ENCODE data around the gene KRTAP3-1. TPM values are rescaled to one million over a fixed set of nuclear protein-coding genes. Genes with fewer than 3 reads are reported as not detected.

Gene KRTAP3-1
- total RNA-seq, 1 experiment from 2014 or later, result not detected

DNA sequence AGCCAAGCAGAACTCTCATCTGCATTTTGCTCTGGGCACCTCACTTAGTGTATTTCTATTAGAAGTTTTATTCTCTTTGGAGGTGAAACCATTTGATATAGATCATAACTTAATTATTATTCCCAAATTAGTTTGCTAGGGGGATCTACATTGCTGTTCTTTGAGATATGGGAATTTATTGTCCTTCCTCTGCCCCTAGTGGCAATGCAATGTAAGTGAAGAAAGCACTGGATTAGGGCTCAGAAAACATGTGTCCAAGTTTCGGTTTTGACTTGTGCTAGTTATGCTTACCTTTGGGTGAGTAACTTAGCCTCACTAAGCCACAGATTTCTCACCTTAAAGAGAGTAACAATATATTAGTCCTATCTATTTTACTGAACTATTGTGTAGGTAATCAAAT lies 45.1 kb downstream of the KRTAP3-1 start:
- CTCF ChIA-PET, result no interaction called here
- no TSS peak for BruUV-seq (replicated peaks)
- peaks cover 18 to 19% of the 10 kb centered on the region in 2 experiments for H3K4me1 ChIP-seq (ENCODE audit: control insufficient read depth in 1 of 2, insufficient read depth in 2 of 2, low read length in 2 of 2)
- no peak overlapping the region for H3K4me2 ChIP-seq (ENCODE audit: low read length)
- ATAC-seq, result peak; percentile 58
- no peaks in the 10 kb centered on the region for H4K20me1 ChIP-seq (ENCODE audit: insufficient read depth)
- H3K36me3 ChIP-seq (ENCODE audit: control insufficient read depth in 1 of 2, insufficient read depth in 2 of 2, low read length in 2 of 2), result peaks cover 0 to 38% of the 10 kb centered on the region in 2 experiments; a peak in 2 of 4 replicates
- DNase-seq (ENCODE audit: low read depth, low spot score), result no peak
- no peak overlapping the region for H3K4me3 ChIP-seq (replicated peaks in 1 of 2; ENCODE audit: low read depth in 1 of 2, low read length in 2 of 2)
- no peak overlapping the region for H2AFZ ChIP-seq (ENCODE audit: low read depth, low read length, poor library complexity, severe bottlenecking)
- POLR2A ChIA-PET, result no interaction called here
- no peaks in the 10 kb centered on the region for H3K79me2 ChIP-seq (ENCODE audit: insufficient read depth, low read length)
- H3K9me3 ChIP-seq (ENCODE audit: control insufficient read depth in 1 of 2, insufficient read depth in 1 of 2, low read depth in 1 of 2, low read length in 2 of 2), result peaks cover 0 to 25% of the 10 kb centered on the region in 2 experiments; a peak in 1 of 4 replicates
- no peaks in the 10 kb centered on the region for H3K27me3 ChIP-seq (ENCODE audit: insufficient read depth, low read length)
- H3K9me2 ChIP-seq (ENCODE audit: insufficient read depth), result no peaks in the 10 kb centered on the region
- RAD21 ChIA-PET (ENCODE audit: low non-redundant PET in 1 of 2, low total read pairs in 2 of 2, uncharacterized antibody in 2 of 2, unreplicated experiment in 2 of 2), result no interaction called here
- no peak overlapping the region for H3K9ac ChIP-seq (ENCODE audit: low read length)
- intact Hi-C loops (cut with micrococcal nuclease), result no loop called here
- TF ChIP-seq, protein P1, sequence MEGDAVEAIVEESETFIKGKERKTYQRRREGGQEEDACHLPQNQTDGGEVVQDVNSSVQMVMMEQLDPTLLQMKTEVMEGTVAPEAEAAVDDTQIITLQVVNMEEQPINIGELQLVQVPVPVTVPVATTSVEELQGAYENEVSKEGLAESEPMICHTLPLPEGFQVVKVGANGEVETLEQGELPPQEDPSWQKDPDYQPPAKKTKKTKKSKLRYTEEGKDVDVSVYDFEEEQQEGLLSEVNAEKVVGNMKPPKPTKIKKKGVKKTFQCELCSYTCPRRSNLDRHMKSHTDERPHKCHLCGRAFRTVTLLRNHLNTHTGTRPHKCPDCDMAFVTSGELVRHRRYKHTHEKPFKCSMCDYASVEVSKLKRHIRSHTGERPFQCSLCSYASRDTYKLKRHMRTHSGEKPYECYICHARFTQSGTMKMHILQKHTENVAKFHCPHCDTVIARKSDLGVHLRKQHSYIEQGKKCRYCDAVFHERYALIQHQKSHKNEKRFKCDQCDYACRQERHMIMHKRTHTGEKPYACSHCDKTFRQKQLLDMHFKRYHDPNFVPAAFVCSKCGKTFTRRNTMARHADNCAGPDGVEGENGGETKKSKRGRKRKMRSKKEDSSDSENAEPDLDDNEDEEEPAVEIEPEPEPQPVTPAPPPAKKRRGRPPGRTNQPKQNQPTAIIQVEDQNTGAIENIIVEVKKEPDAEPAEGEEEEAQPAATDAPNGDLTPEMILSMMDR (IDR thresholded peaks at IDR 0.05 in 2 of 3, conservative IDR thresholded peaks at IDR 0.05 in 1 of 3; ENCODE audit: borderline replicate concordance in 1 of 3, insufficient read depth in 1 of 3, low read depth in 2 of 3, low read length in 2 of 3), result peak in 2 of 3 experiments; percentile 59 to 64; a peak in 4 of 6 replicates
- no peak for TF ChIP-seq ZFX (IDR thresholded peaks at IDR 0.05)
- TF ChIP-seq RAD21 (IDR thresholded peaks at IDR 0.05; ENCODE audit: low read depth), result 0 out of 2 replicates have a peak, but pooled peaks have one; percentile 21
- H3K27ac ChIP-seq (ENCODE audit: low read depth, low read length), result peak overlapping the region; percentile 39

DNA sequence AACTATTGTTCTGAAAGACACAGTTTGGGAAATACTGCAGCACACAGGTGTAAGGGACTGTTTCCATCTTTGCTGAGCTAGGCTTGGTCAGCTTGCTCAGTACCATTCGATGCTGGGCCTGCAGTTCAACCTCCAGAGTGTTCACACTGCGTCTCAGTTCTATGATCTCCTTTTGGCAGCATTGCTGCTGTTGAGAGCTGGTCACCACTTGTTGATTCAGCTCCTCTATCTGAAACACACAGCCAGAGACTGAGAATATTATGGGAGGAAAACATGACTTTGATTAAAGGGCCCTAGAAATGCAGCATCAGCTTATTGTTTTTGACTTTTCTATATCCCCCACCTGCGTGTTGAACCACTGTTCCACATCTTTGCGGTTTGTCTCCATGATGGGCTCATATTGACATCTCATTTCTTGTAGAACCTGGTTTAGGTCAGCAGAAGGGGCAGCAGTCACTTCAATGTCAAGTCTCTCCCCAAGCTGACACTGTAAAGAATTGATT lies 46.8 kb downstream of the KRTAP3-1 start:
- Histone ChIP-seq H4K20me1 (ENCODE audit: insufficient read depth) (no peaks in the 10 kb centered on the region), H3K9ac (ENCODE audit: low read length) (no peak overlapping the region), H3K4me3 (replicated peaks in 1 of 2; ENCODE audit: low read depth in 1 of 2, low read length in 2 of 2) (no peak overlapping the region), H3K9me3 (ENCODE audit: control insufficient read depth in 1 of 2, insufficient read depth in 1 of 2, low read depth in 1 of 2, low read length in 2 of 2) (peaks cover 0 to 25% of the 10 kb centered on the region in 2 experiments; a peak in 1 of 4 replicates), H3K4me1 (ENCODE audit: control insufficient read depth in 1 of 2, insufficient read depth in 2 of 2, low read length in 2 of 2) (peaks cover 36% of the 10 kb centered on the region in 2 experiments), H3K4me2 (ENCODE audit: low read length) (no peak overlapping the region), H3K27me3 (ENCODE audit: insufficient read depth, low read length) (no peaks in the 10 kb centered on the region), H3K9me2 (ENCODE audit: insufficient read depth) (no peaks in the 10 kb centered on the region), H2AFZ (ENCODE audit: low read depth, low read length, poor library complexity, severe bottlenecking) (no peak overlapping the region), H3K36me3 (ENCODE audit: control insufficient read depth in 1 of 2, insufficient read depth in 2 of 2, low read length in 2 of 2) (peaks cover 0 to 38% of the 10 kb centered on the region in 2 experiments; a peak in 2 of 4 replicates), H3K79me2 (ENCODE audit: insufficient read depth, low read length) (no peaks in the 10 kb centered on the region), H3K27ac (ENCODE audit: low read depth, low read length) (no peak overlapping the region)
- no peak for DNase-seq (ENCODE audit: low read depth, low spot score)
- ChIA-PET CTCF (no interaction called here), RAD21 (ENCODE audit: low non-redundant PET in 1 of 2, low total read pairs in 2 of 2, uncharacterized antibody in 2 of 2, unreplicated experiment in 2 of 2) (no interaction called here), POLR2A (no interaction called here)
- ATAC-seq, result no peak
- no TSS peak for BruUV-seq (replicated peaks)
- intact Hi-C loops (cut with micrococcal nuclease), result no loop called here
- TF ChIP-seq CBX3 (IDR thresholded peaks at IDR 0.05; ENCODE audit: low read depth), result no peak
- TF ChIP-seq JUND (IDR thresholded peaks at IDR 0.05), result no peak
- no peak for TF ChIP-seq POLR2A (IDR thresholded peaks at IDR 0.05; ENCODE audit: borderline replicate concordance, extremely low read depth, insufficient read depth, insufficient read length)
- TF ChIP-seq EZH2 (IDR thresholded peaks at IDR 0.05), result no peak
- no peak for TF ChIP-seq FOSL1 (IDR thresholded peaks at IDR 0.05; ENCODE audit: low read depth)
- no peak for TF ChIP-seq POLR2AphosphoS5 (IDR thresholded peaks at IDR 0.05; ENCODE audit: low read depth, low read length)
- no peak for TF ChIP-seq ELF1 (IDR thresholded peaks at IDR 0.05; ENCODE audit: borderline replicate concordance, low read depth)
- TF ChIP-seq, protein P2, sequence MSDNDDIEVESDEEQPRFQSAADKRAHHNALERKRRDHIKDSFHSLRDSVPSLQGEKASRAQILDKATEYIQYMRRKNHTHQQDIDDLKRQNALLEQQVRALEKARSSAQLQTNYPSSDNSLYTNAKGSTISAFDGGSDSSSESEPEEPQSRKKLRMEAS (IDR thresholded peaks at IDR 0.05), result no peak
- TF ChIP-seq, protein P1 (IDR thresholded peaks at IDR 0.05 in 2 of 3, conservative IDR thresholded peaks at IDR 0.05 in 1 of 3; ENCODE audit: borderline replicate concordance in 1 of 3, insufficient read depth in 1 of 3, low read depth in 2 of 3, low read length in 2 of 3), result no peak
- no peak for TF ChIP-seq SIN3A (IDR thresholded peaks at IDR 0.05; ENCODE audit: low read depth)
- TF ChIP-seq ZFX (IDR thresholded peaks at IDR 0.05), result no peak
- TF ChIP-seq EZH2phosphoT487 (IDR thresholded peaks at IDR 0.05; ENCODE audit: borderline replicate concordance), result no peak
